ENCODE data around the gene DIAPH3. TPM values are rescaled to one million over a fixed set of nuclear protein-coding genes. Genes with fewer than 3 reads are reported as not detected.
A peak's percentile ranks its signal among the peaks of the same experiment; 100 is the strongest.

Gene DIAPH3
- total and polyA plus RNA-seq, 2 of the 8 experiments (the other 6 are each of a cell fraction or from before 2014, with no cell fraction given) = 8.0 to 30.8 TPM

- Histone ChIP-seq H2BK15ac (ENCODE audit: low read length) (no peak overlapping the region), H3K4ac (replicated peaks; ENCODE audit: insufficient read length, low read depth, low read length) (no peak overlapping the region), H4K91ac (replicated peaks; ENCODE audit: insufficient read length, low read length) (no peak overlapping the region), H3K9ac (replicated peaks in 1 of 4; ENCODE audit: extremely low read depth in 1 of 4, low read depth in 3 of 4, low read length in 3 of 4) (no peak overlapping the region), H2BK12ac (ENCODE audit: low read depth, low read length) (no peak overlapping the region), H3K23ac (ENCODE audit: insufficient read length) (no peak overlapping the region), H4K5ac (ENCODE audit: insufficient read length, low read depth, low read length) (no peak overlapping the region), H3K79me1 (ENCODE audit: low read depth, low read length) (no peaks in the 10 kb centered on the region), H3K4me1 (replicated peaks in 1 of 4; ENCODE audit: control insufficient read depth in 3 of 4, insufficient read depth in 4 of 4, low read length in 3 of 4) (no peaks in the 10 kb centered on the region), H3K27me3 (replicated peaks in 1 of 4; ENCODE audit: control insufficient read depth in 3 of 4, extremely low read depth in 1 of 4, insufficient read depth in 3 of 4, low read length in 3 of 4) (no peaks in the 10 kb centered on the region), H4K8ac (ENCODE audit: extremely low read depth, insufficient read depth, low read length) (no peak overlapping the region), H3K4me2 (ENCODE audit: insufficient read depth in 1 of 2, low read depth in 2 of 2, low read length in 2 of 2) (no peak overlapping the region), H2BK20ac (ENCODE audit: low read length) (no peak overlapping the region), H3K4me3 (ENCODE audit: extremely low read depth in 1 of 4, insufficient read depth in 2 of 4, low read depth in 3 of 4, low read length in 4 of 4) (no peak overlapping the region), H3K23me2 (ENCODE audit: low read depth, low read length) (no peaks in the 10 kb centered on the region), H3K14ac (ENCODE audit: insufficient read length) (no peak overlapping the region), H3K79me2 (ENCODE audit: control insufficient read depth in 1 of 2, insufficient read depth in 2 of 2, low read length in 2 of 2) (no peaks in the 10 kb centered on the region), H3K36me3 (ENCODE audit: control insufficient read depth in 2 of 4, insufficient read depth in 4 of 4, low read length in 3 of 4) (no peaks in the 10 kb centered on the region), H3K27ac (ENCODE audit: low read depth, low read length) (no peak overlapping the region), H4K20me1 (replicated peaks in 1 of 2; ENCODE audit: control insufficient read depth in 1 of 2, insufficient read depth in 2 of 2, low read length in 2 of 2) (no peaks in the 10 kb centered on the region), H3K18ac (ENCODE audit: extremely low read depth, low read length) (no peak overlapping the region), H3K9me3 (ENCODE audit: insufficient read depth in 2 of 2, low read depth in 1 of 2, low read length in 1 of 2) (no peaks in the 10 kb centered on the region), H2BK120ac (replicated peaks; ENCODE audit: low read depth, low read length) (no peak overlapping the region), H2AK5ac (ENCODE audit: low read depth, low read length) (no peak overlapping the region), H3K56ac (replicated peaks; ENCODE audit: insufficient read length, low read depth, low read length) (no peak overlapping the region), H2AFZ (ENCODE audit: low read length) (no peak overlapping the region), H2BK5ac (ENCODE audit: low read depth, low read length) (no peak overlapping the region)
- ChIA-PET POLR2A (ENCODE audit: partially characterized antibody) (no interaction called here), CTCF (ENCODE audit: partially characterized antibody) (interaction anchor here (0.5 kb wide), 1 partner anchor 39 kb away, joined by 3 read pairs; no protein-coding TSS in a partner anchor)
- FAIRE-seq = peak; percentile 7
- 86% methylated on average over 1 of the region's 1 CpG; no CpG with 5 or more reads in 1 of the 2 experiments for WGBS, 2 experiments (ENCODE audit: extremely low coverage in 1 of 2, insufficient coverage in 1 of 2, insufficient read length in 1 of 2, insufficient replicate concordance in 2 of 2, low coverage in 1 of 2, low lambda C conversion rate in 2 of 2, missing lambda C conversion rate in 1 of 2)
- no peak for DNase-seq (ENCODE audit: low read depth in 1 of 2, low spot score in 2 of 2)
- TF ChIP-seq RBBP5 (IDR thresholded peaks at IDR 0.05; ENCODE audit: borderline replicate concordance, low read depth, low read length) (no peak), CTBP2 (IDR thresholded peaks at IDR 0.05; ENCODE audit: borderline replicate concordance, insufficient read depth, insufficient read length, low read length) (no peak), BACH1 (IDR thresholded peaks at IDR 0.05; ENCODE audit: low read length) (no peak), NRF1 (IDR thresholded peaks at IDR 0.05; ENCODE audit: low read depth, low read length) (no peak)
Observed at GRCh38 chr13:59823486-59823885, 340.2 kb downstream of the DIAPH3 start.

All from H1 (cell line).